Gastroesophageal sphincter (tissue), 3 donors: ENCODE data around the gene FBXL17.

Experiments
- CTCF ChIP-seq, 4 experiments: fragments of 200-600 bp in 2 of 4; fragments of 450-650 bp in 2 of 4; sonication (generic) in 1 of 4; IDR thresholded peaks; one replicate each; pipeline ENCODE4 v1.5.1; 2017 to 2019; ENCODE audit warnings: antibody characterized with exemption in 4 of 4, mild to moderate bottlenecking in 2 of 4, moderate library complexity in 2 of 4
- POLR2A ChIP-seq, 2 donors: fragments of 450-650 bp; IDR thresholded peaks; one replicate each; pipeline ENCODE4 v1.6.1; 2017; ENCODE audit warnings: antibody characterized with exemption in 2 of 2, mild to moderate bottlenecking in 2 of 2, moderate library complexity in 1 of 2
- POLR2AphosphoS5 ChIP-seq: sonication (generic); formaldehyde crosslinking; IDR thresholded peaks from one replicate; pipeline ENCODE4 v1.6.1; 2017; ENCODE audit warnings: antibody characterized with exemption

GRCh38 chr5:108259306-108259705 is 122.6 kb downstream of the FBXL17 start:
- TF ChIP-seq CTCF (IDR thresholded peaks at IDR 0.05) (no peak), POLR2A (IDR thresholded peaks at IDR 0.05) (no peak), POLR2AphosphoS5 (no peak)
